ENCODE measurements around the gene MGAT4B. TPM values are rescaled to one million over a fixed set of nuclear protein-coding genes. Genes with fewer than 3 reads are reported as not detected.

The MGAT4B gene
- total and polyA plus RNA-seq, 2 donors (not counting 1 experiment from before 2014, with no cell fraction given), result 157 to 172 TPM

DNA sequence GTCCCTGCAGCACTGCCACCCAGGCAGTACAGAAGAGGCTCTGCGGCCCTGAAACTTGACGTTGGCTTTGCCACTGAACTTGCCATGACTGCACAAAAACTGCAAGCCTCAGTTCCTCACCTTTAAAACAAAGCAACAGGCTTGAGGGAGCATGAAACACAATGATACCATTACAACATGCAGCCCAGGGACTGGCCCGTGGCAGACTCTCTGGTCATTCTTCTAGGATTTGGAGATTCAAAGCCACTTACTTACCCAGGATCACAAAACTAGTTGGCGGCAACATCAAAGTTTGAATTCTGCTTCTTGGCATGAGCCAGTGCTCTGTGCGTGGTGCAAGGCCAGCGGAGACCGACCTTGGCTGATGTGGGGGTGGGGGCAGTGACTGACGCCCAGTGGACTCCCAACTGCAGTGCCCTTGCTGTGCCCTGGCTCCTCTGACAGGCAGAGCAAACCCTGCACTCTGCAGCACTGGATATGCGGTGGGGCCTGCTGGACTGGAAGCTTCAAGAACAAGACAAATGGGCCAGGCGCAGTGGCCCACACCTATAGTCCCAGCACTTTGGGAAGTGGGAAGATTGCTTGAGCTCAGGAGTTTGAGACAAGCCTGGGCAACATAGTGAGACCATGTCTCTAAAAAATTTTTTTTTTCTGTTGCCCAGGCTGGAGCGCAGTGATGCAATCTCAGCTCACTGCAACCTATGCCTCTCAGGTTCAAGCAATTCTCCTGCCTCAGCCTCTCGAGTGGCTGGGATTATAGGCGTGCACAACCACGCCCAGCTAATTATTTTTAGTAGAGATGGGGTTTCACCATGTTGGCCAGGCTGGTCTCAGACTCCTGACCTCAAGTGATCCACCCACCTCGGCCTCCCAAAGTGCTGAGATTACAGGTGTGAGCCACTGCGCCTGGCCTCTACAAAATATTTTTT, 32.9 kb upstream of the MGAT4B start:
- TF ChIP-seq CTCF (conservative IDR thresholded peaks at IDR 0.05 in 1 of 2, IDR thresholded peaks at IDR 0.05 in 1 of 2; ENCODE audit: low read depth in 1 of 2, low read length in 2 of 2) (no peak), EZH2 (IDR thresholded peaks at IDR 0.05; ENCODE audit: low read length, missing control alignments) (no peak)
- no peak overlapping the region for H3K4me2 ChIP-seq (ENCODE audit: extremely low read depth, insufficient read depth, low read length)
- H3K36me3 ChIP-seq (ENCODE audit: control insufficient read depth, insufficient read depth, low read length), result peaks cover 24% of the 10 kb centered on the region
- H3K9ac ChIP-seq (ENCODE audit: insufficient read depth, low read length), result no peak overlapping the region
- H3K27ac ChIP-seq (ENCODE audit: insufficient read depth, low read length), result no peak overlapping the region
- H3K4me1 ChIP-seq (ENCODE audit: control insufficient read depth, extremely low read depth, insufficient read depth, low read length), result peaks cover 4% of the 10 kb centered on the region
- H3K4me3 ChIP-seq (replicated peaks in 1 of 4; ENCODE audit: control extremely low read depth in 1 of 4, insufficient read depth in 1 of 4, low read depth in 3 of 4, low read length in 4 of 4), result no peak overlapping the region
- peaks cover 2% of the 10 kb centered on the region for H4K20me1 ChIP-seq (ENCODE audit: control insufficient read depth, extremely low read depth, insufficient read depth, low read length)
- DNase-seq (ENCODE audit: low read depth in 2 of 2), result peak in 1 of 2 donors; percentile 56
- H3K9me3 ChIP-seq (ENCODE audit: control insufficient read depth, insufficient read depth, low read depth, low read length), result no peaks in the 10 kb centered on the region
- no peaks in the 10 kb centered on the region for H3K27me3 ChIP-seq (ENCODE audit: control insufficient read depth, insufficient read depth, low read length)
- H2AFZ ChIP-seq (ENCODE audit: low read length), result no peak overlapping the region
- no peaks in the 10 kb centered on the region for H3K79me2 ChIP-seq (ENCODE audit: control insufficient read depth, insufficient read depth, low read length)

- H4K20me1 ChIP-seq (ENCODE audit: control insufficient read depth, extremely low read depth, insufficient read depth, low read length), result peaks cover 2% of the 10 kb centered on the region
- TF ChIP-seq CTCF (conservative IDR thresholded peaks at IDR 0.05 in 1 of 2, IDR thresholded peaks at IDR 0.05 in 1 of 2; ENCODE audit: low read depth in 1 of 2, low read length in 2 of 2) (no peak), EZH2 (IDR thresholded peaks at IDR 0.05; ENCODE audit: low read length, missing control alignments) (no peak)
These were observed 30.7 kb upstream of the MGAT4B start for GRCh38 chr5:179837076-179838011.

More at GRCh38 chr5:179837076-179838011, 30.7 kb upstream of the MGAT4B start:
- H3K4me1 ChIP-seq (ENCODE audit: control insufficient read depth, extremely low read depth, insufficient read depth, low read length), result peaks cover 4% of the 10 kb centered on the region
- no peak overlapping the region for H2AFZ ChIP-seq (ENCODE audit: low read length)
- H3K4me2 ChIP-seq (ENCODE audit: extremely low read depth, insufficient read depth, low read length), result no peak overlapping the region
- peaks cover 4% of the 10 kb centered on the region for H3K79me2 ChIP-seq (ENCODE audit: control insufficient read depth, insufficient read depth, low read length)
- no peak for DNase-seq (ENCODE audit: low read depth in 2 of 2)
- H3K27me3 ChIP-seq (ENCODE audit: control insufficient read depth, insufficient read depth, low read length), result no peaks in the 10 kb centered on the region
- H3K9me3 ChIP-seq (ENCODE audit: control insufficient read depth, insufficient read depth, low read depth, low read length), result no peaks in the 10 kb centered on the region
- H3K36me3 ChIP-seq (ENCODE audit: control insufficient read depth, insufficient read depth, low read length), result peaks cover 40% of the 10 kb centered on the region
- H3K4me3 ChIP-seq (replicated peaks in 1 of 4; ENCODE audit: control extremely low read depth in 1 of 4, insufficient read depth in 1 of 4, low read depth in 3 of 4, low read length in 4 of 4), result no peak overlapping the region
- no peak overlapping the region for H3K9ac ChIP-seq (ENCODE audit: insufficient read depth, low read length)
- H3K27ac ChIP-seq (ENCODE audit: insufficient read depth, low read length), result peak overlapping the region; percentile 14

Measured in fibroblast of lung (primary cell).